GM12891 (cell line): Measurements from ENCODE around the gene TRIM63.

Experiments
- POLR2A ChIP-seq: IDR thresholded peaks from 2 replicates; pipeline ENCODE4 v1.6.1; 2011; ENCODE audit warnings: low read depth, low read length, control low read depth
- POLR2AphosphoS5 ChIP-seq: IDR thresholded peaks from 2 replicates; pipeline ENCODE4 v1.6.1; 2011; ENCODE audit warnings: low read depth, low read length, control low read depth
- POU2F2 ChIP-seq: IDR thresholded peaks from 2 replicates; pipeline ENCODE4 v1.6.1; 2011; ENCODE audit warnings: low read depth, mild to moderate bottlenecking, control low read depth, low read length, moderate library complexity
- SPI1 ChIP-seq: IDR thresholded peaks from 2 replicates; pipeline ENCODE4 v1.6.1; 2011; ENCODE audit warnings: low read depth, low read length, control low read depth
- TAF1 ChIP-seq: IDR thresholded peaks from 2 replicates; pipeline ENCODE4 v1.6.1; 2011; ENCODE audit warnings: low read depth, low read length, control low read depth

GRCh38 chr1:26092422-26092821 is 25.0 kb upstream of the TRIM63 start:
- TF ChIP-seq POLR2A (no peak), POLR2AphosphoS5 (no peak), TAF1 (no peak), SPI1 (no peak), POU2F2 (no peak)
